ENCODE measurements around the gene HIBADH.

HIBADH gene

GRCh38 chr7:27662490-27663205 lies at the start of gene HIBADH (continued):
- TF ChIP-seq ZNF785 (tag by site-specific recombination; IDR thresholded peaks at IDR 0.05) (peak; percentile 90; the same call in 1 of the 2 replicates), ZNF561 (tag by site-specific recombination; IDR thresholded peaks at IDR 0.05; ENCODE audit: borderline replicate concordance) (peak; percentile 63; the same call in 1 of the 2 replicates), GLIS1 (tag by site-specific recombination; IDR thresholded peaks at IDR 0.05) (peak; percentile 52), ZNF311 (tag by site-specific recombination; IDR thresholded peaks at IDR 0.05; ENCODE audit: borderline replicate concordance) (no peak), ZNF660 (tag by site-specific recombination; IDR thresholded peaks at IDR 0.05) (peak; percentile 16; the same call in 1 of the 2 replicates), ZSCAN30 (tag by site-specific recombination; IDR thresholded peaks at IDR 0.05) (peak; percentile 41; the same call in 1 of the 2 replicates), IKZF3 (tag by site-specific recombination; IDR thresholded peaks at IDR 0.05) (peak; percentile 73), ZNF692 (tag by site-specific recombination; IDR thresholded peaks at IDR 0.05) (peak; percentile 94), EGR2 (tag by site-specific recombination; IDR thresholded peaks at IDR 0.05; ENCODE audit: low read depth) (peak; percentile 92), ZBTB7A (tag by site-specific recombination; IDR thresholded peaks at IDR 0.05; ENCODE audit: low read depth) (no peak), KLF8 (tag by site-specific recombination; IDR thresholded peaks at IDR 0.05) (peak; percentile 79), ZXDB (tag by site-specific recombination; IDR thresholded peaks at IDR 0.05) (0 out of 2 replicates have a peak, but pooled peaks have one; percentile 34), ZBTB17 (tag by site-specific recombination; IDR thresholded peaks at IDR 0.05) (peak; percentile 68; the same call in 1 of the 2 replicates), ZNF426 (tag by site-specific recombination; IDR thresholded peaks at IDR 0.05) (no peak), ZNF548 (tag by site-specific recombination; IDR thresholded peaks at IDR 0.05) (no peak), ZBTB8A (tag by site-specific recombination; IDR thresholded peaks at IDR 0.05) (peak; percentile 83), YY2 (tag by site-specific recombination; IDR thresholded peaks at IDR 0.05) (0 out of 2 replicates have a peak, but pooled peaks have one; percentile 31), TRIM28 (IDR thresholded peaks at IDR 0.05; ENCODE audit: borderline replicate concordance, low read length) (peak; percentile 30; the same call in 1 of the 2 replicates), ZNF341 (tag by site-specific recombination; IDR thresholded peaks at IDR 0.05; ENCODE audit: low read depth) (peak; percentile 40), PBX3 (CRISPR knock-in tag; IDR thresholded peaks at IDR 0.05) (peak; percentile 100), FEZF1 (tag by site-specific recombination; IDR thresholded peaks at IDR 0.05) (peak; percentile 19; the same call in 1 of the 2 replicates), ZNF26 (tag by site-specific recombination; IDR thresholded peaks at IDR 0.05) (no peak), SCRT2 (tag by site-specific recombination; IDR thresholded peaks at IDR 0.05) (no peak)
- TF ChIP-seq, protein P1, sequence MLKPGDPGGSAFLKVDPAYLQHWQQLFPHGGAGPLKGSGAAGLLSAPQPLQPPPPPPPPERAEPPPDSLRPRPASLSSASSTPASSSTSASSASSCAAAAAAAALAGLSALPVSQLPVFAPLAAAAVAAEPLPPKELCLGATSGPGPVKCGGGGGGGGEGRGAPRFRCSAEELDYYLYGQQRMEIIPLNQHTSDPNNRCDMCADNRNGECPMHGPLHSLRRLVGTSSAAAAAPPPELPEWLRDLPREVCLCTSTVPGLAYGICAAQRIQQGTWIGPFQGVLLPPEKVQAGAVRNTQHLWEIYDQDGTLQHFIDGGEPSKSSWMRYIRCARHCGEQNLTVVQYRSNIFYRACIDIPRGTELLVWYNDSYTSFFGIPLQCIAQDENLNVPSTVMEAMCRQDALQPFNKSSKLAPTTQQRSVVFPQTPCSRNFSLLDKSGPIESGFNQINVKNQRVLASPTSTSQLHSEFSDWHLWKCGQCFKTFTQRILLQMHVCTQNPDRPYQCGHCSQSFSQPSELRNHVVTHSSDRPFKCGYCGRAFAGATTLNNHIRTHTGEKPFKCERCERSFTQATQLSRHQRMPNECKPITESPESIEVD (tag by site-specific recombination; IDR thresholded peaks at IDR 0.05), result no peak
- TF ChIP-seq, protein P2, sequence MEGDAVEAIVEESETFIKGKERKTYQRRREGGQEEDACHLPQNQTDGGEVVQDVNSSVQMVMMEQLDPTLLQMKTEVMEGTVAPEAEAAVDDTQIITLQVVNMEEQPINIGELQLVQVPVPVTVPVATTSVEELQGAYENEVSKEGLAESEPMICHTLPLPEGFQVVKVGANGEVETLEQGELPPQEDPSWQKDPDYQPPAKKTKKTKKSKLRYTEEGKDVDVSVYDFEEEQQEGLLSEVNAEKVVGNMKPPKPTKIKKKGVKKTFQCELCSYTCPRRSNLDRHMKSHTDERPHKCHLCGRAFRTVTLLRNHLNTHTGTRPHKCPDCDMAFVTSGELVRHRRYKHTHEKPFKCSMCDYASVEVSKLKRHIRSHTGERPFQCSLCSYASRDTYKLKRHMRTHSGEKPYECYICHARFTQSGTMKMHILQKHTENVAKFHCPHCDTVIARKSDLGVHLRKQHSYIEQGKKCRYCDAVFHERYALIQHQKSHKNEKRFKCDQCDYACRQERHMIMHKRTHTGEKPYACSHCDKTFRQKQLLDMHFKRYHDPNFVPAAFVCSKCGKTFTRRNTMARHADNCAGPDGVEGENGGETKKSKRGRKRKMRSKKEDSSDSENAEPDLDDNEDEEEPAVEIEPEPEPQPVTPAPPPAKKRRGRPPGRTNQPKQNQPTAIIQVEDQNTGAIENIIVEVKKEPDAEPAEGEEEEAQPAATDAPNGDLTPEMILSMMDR (tag by site-specific recombination; IDR thresholded peaks at IDR 0.05), result 0 out of 2 replicates have a peak, but pooled peaks have one; percentile 21
- TF ChIP-seq, protein P3, sequence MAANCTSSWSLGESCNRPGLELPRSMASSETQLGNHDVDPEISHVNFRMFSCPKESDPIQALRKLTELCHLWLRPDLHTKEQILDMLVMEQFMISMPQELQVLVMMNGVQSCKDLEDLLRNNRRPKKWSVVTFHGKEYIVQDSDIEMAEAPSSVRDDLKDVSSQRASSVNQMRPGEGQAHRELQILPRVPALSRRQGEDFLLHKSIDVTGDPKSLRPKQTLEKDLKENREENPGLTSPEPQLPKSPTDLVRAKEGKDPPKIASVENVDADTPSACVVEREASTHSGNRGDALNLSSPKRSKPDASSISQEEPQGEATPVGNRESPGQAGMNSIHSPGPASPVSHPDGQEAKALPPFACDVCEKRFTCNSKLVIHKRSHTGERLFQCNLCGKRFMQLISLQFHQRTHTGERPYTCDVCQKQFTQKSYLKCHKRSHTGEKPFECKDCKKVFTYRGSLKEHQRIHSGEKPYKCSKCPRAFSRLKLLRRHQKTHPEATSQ (tag by site-specific recombination; IDR thresholded peaks at IDR 0.05), result 0 out of 2 replicates have a peak, but pooled peaks have one; percentile 35
- TF ChIP-seq, protein P4, sequence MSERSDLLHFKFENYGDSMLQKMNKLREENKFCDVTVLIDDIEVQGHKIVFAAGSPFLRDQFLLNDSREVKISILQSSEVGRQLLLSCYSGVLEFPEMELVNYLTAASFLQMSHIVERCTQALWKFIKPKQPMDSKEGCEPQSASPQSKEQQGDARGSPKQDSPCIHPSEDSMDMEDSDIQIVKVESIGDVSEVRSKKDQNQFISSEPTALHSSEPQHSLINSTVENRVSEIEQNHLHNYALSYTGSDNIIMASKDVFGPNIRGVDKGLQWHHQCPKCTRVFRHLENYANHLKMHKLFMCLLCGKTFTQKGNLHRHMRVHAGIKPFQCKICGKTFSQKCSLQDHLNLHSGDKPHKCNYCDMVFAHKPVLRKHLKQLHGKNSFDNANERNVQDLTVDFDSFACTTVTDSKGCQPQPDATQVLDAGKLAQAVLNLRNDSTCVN (tag by site-specific recombination; optimal IDR thresholded peaks at IDR 0.05), result peak; percentile 98
- TF ChIP-seq, protein P5, sequence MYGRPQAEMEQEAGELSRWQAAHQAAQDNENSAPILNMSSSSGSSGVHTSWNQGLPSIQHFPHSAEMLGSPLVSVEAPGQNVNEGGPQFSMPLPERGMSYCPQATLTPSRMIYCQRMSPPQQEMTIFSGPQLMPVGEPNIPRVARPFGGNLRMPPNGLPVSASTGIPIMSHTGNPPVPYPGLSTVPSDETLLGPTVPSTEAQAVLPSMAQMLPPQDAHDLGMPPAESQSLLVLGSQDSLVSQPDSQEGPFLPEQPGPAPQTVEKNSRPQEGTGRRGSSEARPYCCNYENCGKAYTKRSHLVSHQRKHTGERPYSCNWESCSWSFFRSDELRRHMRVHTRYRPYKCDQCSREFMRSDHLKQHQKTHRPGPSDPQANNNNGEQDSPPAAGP (tag by site-specific recombination; IDR thresholded peaks at IDR 0.05), result peak; percentile 40; the same call in 1 of the 2 replicates

Data from HEK293 (cell line).